Activated T-helper 17 cell treated with anti-CD3 and anti-CD28 coated beads, Interleukin-2, amount 50 U/mL, for 72 hours (primary cell): ENCODE results near the gene IQGAP3. TPM values are rescaled to one million over a fixed set of nuclear protein-coding genes. Genes with fewer than 3 reads are reported as not detected.

ENCODE experiments used
- ATAC-seq: fragments of 150-1000 bp; cut with Tn5 transposase; replicated peaks from 2 replicates; pipeline ENCODE4 v1.10.0; 2021; ENCODE audit warnings: mild to moderate bottlenecking, moderate library complexity
- H3K27ac Mint-ChIP-seq: one replicate; pipeline ENCODE4 v1.8.0; 2022; ENCODE audit warnings: mixed read lengths
- H3K27me3 Mint-ChIP-seq: one replicate; pipeline ENCODE4 v1.8.0; 2022; ENCODE audit warnings: mixed read lengths
- H3K36me3 Mint-ChIP-seq: one replicate; pipeline ENCODE4 v1.8.0; 2022; ENCODE audit warnings: low read depth, mild to moderate bottlenecking, mixed read lengths
- H3K4me1 Mint-ChIP-seq: one replicate; pipeline ENCODE4 v1.8.0; 2022; ENCODE audit warnings: mixed read lengths
- H3K4me3 Mint-ChIP-seq: one replicate; pipeline ENCODE4 v1.8.0; 2022; ENCODE audit warnings: mild to moderate bottlenecking, mixed read lengths
- H3K9me3 Mint-ChIP-seq: one replicate; pipeline ENCODE4 v1.8.0; 2022; ENCODE audit warnings: mixed read lengths
- total RNA-seq, 2 donors: library from RNA; stranded (reverse); gene quantifications; one replicate each; pipeline ENCODE4 v1.2.3, GENCODE V29; 2022

Gene IQGAP3
- total RNA-seq, 2 donors from 2014 or later, result 8.7 to 9.4 TPM

- Mint-ChIP-seq H3K36me3 (peaks cover 68% of the 10 kb centered on the region), H3K9me3 (no peaks in the 10 kb centered on the region), H3K4me3 (peak overlapping the region; percentile 88), H3K27ac (peak overlapping the region; percentile 90), H3K27me3 (no peaks in the 10 kb centered on the region), H3K4me1 (peaks cover 15% of the 10 kb centered on the region)
- ATAC-seq, result peak; percentile 46
Measured at GRCh38 chr1:156599811-156600210, 27.4 kb upstream of the IQGAP3 start.

GRCh38 chr1:156598731-156599432, 26.5 kb upstream of the IQGAP3 start:
- H3K27ac Mint-ChIP-seq, result peak overlapping the region; percentile 45
- ATAC-seq, result no peak
- H3K27me3 Mint-ChIP-seq, result no peaks in the 10 kb centered on the region
- H3K4me3 Mint-ChIP-seq, result no peak overlapping the region
- no peaks in the 10 kb centered on the region for H3K9me3 Mint-ChIP-seq
- peaks cover 15% of the 10 kb centered on the region for H3K4me1 Mint-ChIP-seq
- H3K36me3 Mint-ChIP-seq, result peaks cover 77% of the 10 kb centered on the region

GRCh38 chr1:156598125-156598524, 25.8 kb upstream of the IQGAP3 start:
- peaks cover 80% of the 10 kb centered on the region for H3K36me3 Mint-ChIP-seq
- no peak overlapping the region for H3K4me3 Mint-ChIP-seq
- H3K27ac Mint-ChIP-seq, result peak overlapping the region; percentile 45
- no peaks in the 10 kb centered on the region for H3K27me3 Mint-ChIP-seq
- H3K4me1 Mint-ChIP-seq, result peaks cover 15% of the 10 kb centered on the region
- no peak for ATAC-seq
- no peaks in the 10 kb centered on the region for H3K9me3 Mint-ChIP-seq

- no peak for ATAC-seq
- no peak overlapping the region for H3K4me3 Mint-ChIP-seq
- no peaks in the 10 kb centered on the region for H3K9me3 Mint-ChIP-seq
- no peaks in the 10 kb centered on the region for H3K27me3 Mint-ChIP-seq
- peaks cover 11% of the 10 kb centered on the region for H3K4me1 Mint-ChIP-seq
- H3K36me3 Mint-ChIP-seq, result peaks cover 86% of the 10 kb centered on the region
- H3K27ac Mint-ChIP-seq, result peak overlapping the region; percentile 41
Measured at GRCh38 chr1:156596426-156596825, 24.1 kb upstream of the IQGAP3 start.

GRCh38 chr1:156595016-156595415, 22.7 kb upstream of the IQGAP3 start:
- Mint-ChIP-seq H3K9me3 (no peaks in the 10 kb centered on the region), H3K4me1 (peaks cover 11% of the 10 kb centered on the region), H3K4me3 (no peak overlapping the region), H3K27me3 (no peaks in the 10 kb centered on the region), H3K27ac (peak overlapping the region; percentile 15), H3K36me3 (peaks cover 72% of the 10 kb centered on the region)
- ATAC-seq, result no peak

- H3K4me3 Mint-ChIP-seq, result no peak overlapping the region
- H3K36me3 Mint-ChIP-seq, result peaks cover 64% of the 10 kb centered on the region
- no peak for ATAC-seq
- H3K4me1 Mint-ChIP-seq, result peaks cover 11% of the 10 kb centered on the region
- H3K27me3 Mint-ChIP-seq, result no peaks in the 10 kb centered on the region
- H3K9me3 Mint-ChIP-seq, result no peaks in the 10 kb centered on the region
- peak overlapping the region; percentile 45 for H3K27ac Mint-ChIP-seq
Measured at GRCh38 chr1:156594190-156594589, 21.8 kb upstream of the IQGAP3 start.

GRCh38 chr1:156593661-156593989, 21.3 kb upstream of the IQGAP3 start:
- peaks cover 58% of the 10 kb centered on the region for H3K36me3 Mint-ChIP-seq
- H3K27ac Mint-ChIP-seq, result no peak overlapping the region
- ATAC-seq, result no peak
- H3K27me3 Mint-ChIP-seq, result no peaks in the 10 kb centered on the region
- H3K4me1 Mint-ChIP-seq, result peaks cover 8% of the 10 kb centered on the region
- H3K4me3 Mint-ChIP-seq, result no peak overlapping the region
- no peaks in the 10 kb centered on the region for H3K9me3 Mint-ChIP-seq

GRCh38 chr1:156592910-156593660, 20.7 kb upstream of the IQGAP3 start:
- peak overlapping the region; percentile 87 for H3K27ac Mint-ChIP-seq
- no peaks in the 10 kb centered on the region for H3K9me3 Mint-ChIP-seq
- H3K4me3 Mint-ChIP-seq, result peak overlapping the region; percentile 83
- no peak for ATAC-seq
- H3K36me3 Mint-ChIP-seq, result peaks cover 52% of the 10 kb centered on the region
- H3K27me3 Mint-ChIP-seq, result no peaks in the 10 kb centered on the region
- peaks cover 7% of the 10 kb centered on the region for H3K4me1 Mint-ChIP-seq

GRCh38 chr1:156592158-156592909, 20.0 kb upstream of the IQGAP3 start:
- Mint-ChIP-seq H3K4me3 (peak overlapping the region; percentile 83), H3K27me3 (no peaks in the 10 kb centered on the region), H3K4me1 (peaks cover 7% of the 10 kb centered on the region), H3K27ac (peak overlapping the region; percentile 87), H3K36me3 (peaks cover 45% of the 10 kb centered on the region), H3K9me3 (no peaks in the 10 kb centered on the region)
- ATAC-seq, result no peak

GRCh38 chr1:156591432-156592157, 19.2 kb upstream of the IQGAP3 start, which contains the start of gene NAXE:
Gene NAXE, plus strand, starts transcription at chr1:156591776. Its CDS starts 29 bp downstream, at chr1:156591805.
- H3K4me1 Mint-ChIP-seq, result peaks cover 7% of the 10 kb centered on the region
- peak within 1 kb of the TSS; percentile 87 for H3K27ac Mint-ChIP-seq
- H3K4me3 Mint-ChIP-seq, result peak within 1 kb of the TSS; percentile 83
- ATAC-seq, result peak; percentile 98
- H3K27me3 Mint-ChIP-seq, result no peaks in the 10 kb centered on the region
- peaks cover 38% of the 10 kb centered on the region for H3K36me3 Mint-ChIP-seq
- H3K9me3 Mint-ChIP-seq, result no peaks in the 10 kb centered on the region

GRCh38 chr1:156591181-156591431, 18.7 kb upstream of the IQGAP3 start:
- peak overlapping the region; percentile 83 for H3K4me3 Mint-ChIP-seq
- H3K9me3 Mint-ChIP-seq, result no peaks in the 10 kb centered on the region
- H3K27me3 Mint-ChIP-seq, result no peaks in the 10 kb centered on the region
- no peak for ATAC-seq
- H3K36me3 Mint-ChIP-seq, result peaks cover 33% of the 10 kb centered on the region
- H3K4me1 Mint-ChIP-seq, result peaks cover 7% of the 10 kb centered on the region
- peak overlapping the region; percentile 87 for H3K27ac Mint-ChIP-seq

GRCh38 chr1:156590326-156591180, 18.2 kb upstream of the IQGAP3 start:
- Mint-ChIP-seq H3K27me3 (no peaks in the 10 kb centered on the region), H3K27ac (peak overlapping the region; percentile 87), H3K9me3 (no peaks in the 10 kb centered on the region), H3K4me3 (peak overlapping the region; percentile 83), H3K36me3 (peaks cover 27% of the 10 kb centered on the region), H3K4me1 (peaks cover 6% of the 10 kb centered on the region)
- no peak for ATAC-seq

- no peaks in the 10 kb centered on the region for H3K4me1 Mint-ChIP-seq
- peaks cover 17% of the 10 kb centered on the region for H3K36me3 Mint-ChIP-seq
- no peak overlapping the region for H3K27ac Mint-ChIP-seq
- H3K4me3 Mint-ChIP-seq, result no peak overlapping the region
- no peaks in the 10 kb centered on the region for H3K9me3 Mint-ChIP-seq
- no peak for ATAC-seq
- H3K27me3 Mint-ChIP-seq, result no peaks in the 10 kb centered on the region
Measured at GRCh38 chr1:156589546-156589945, 17.2 kb upstream of the IQGAP3 start.
